ENCODE data around the gene ARHGEF4.
A peak's percentile ranks its signal among the peaks of the same experiment; 100 is the strongest.

ARHGEF4 gene

DNA sequence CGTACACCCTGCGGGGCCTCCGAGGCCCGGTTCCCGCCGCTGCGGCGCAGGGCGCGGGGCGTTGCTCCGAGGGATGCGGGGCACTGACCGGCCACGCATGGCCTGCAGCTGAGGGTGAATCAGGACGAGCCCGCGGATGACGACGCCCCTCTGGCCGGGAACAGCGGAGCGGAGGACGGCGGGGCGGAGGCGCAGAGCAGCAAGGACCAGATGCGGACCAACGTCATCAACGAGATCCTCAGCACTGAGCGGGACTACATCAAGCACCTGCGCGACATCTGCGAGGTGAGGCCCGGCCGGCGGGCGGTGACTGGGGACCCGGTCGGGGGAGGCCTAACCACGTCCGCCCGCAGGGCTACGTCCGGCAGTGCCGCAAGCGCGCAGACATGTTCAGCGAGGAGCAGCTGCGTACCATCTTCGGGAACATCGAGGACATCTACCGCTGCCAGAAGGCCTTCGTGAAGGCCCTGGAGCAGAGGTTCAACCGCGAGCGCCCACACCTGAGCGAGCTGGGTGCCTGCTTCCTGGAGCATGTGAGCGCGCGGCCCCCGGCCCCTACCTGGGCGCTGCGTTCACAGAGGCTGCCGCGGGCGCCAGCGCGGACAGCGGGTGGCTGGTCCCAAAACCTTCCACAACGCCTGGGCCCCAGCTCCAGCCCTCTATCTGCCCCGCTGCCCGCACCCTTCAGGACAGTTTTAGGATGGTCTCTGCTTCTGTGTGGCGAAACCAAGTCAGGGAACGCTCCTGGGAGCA is 203.4 kb downstream of the ARHGEF4 start:
- DNase-seq, result peak; percentile 16

DNA sequence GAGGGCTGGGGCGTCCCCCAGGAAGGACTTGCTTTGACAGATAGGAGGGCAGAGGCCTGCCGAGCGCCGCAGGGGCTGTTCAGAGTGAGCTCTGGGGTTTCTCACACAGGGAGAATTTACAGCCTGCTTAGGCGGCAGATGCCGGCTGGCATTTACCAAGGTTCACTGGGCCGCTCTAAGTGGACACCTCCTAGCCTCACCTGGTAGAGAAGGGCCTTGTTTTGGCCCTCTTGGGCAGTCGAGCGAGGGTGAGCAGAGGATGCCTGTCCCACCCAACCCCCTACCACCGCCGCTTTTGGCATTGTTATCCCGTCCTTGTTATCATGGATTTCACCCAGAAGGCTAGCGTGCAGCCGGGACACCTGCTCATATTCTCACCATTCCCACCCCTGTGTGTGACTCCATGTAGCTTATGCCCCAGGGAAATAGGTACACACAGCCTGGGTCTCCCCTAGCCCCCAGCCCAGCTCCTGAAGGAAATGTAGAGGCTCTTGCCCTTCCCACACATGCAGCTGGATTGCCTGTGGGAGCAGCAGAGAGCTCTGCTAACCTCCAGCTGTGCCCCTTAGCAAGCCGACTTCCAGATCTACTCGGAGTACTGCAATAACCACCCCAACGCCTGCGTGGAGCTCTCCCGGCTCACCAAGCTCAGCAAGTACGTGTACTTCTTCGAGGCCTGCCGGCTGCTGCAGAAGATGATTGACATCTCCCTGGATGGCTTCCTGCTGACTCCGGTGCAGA is 204.1 kb downstream of the ARHGEF4 start:
- DNase-seq, result peak; percentile 15

DNA sequence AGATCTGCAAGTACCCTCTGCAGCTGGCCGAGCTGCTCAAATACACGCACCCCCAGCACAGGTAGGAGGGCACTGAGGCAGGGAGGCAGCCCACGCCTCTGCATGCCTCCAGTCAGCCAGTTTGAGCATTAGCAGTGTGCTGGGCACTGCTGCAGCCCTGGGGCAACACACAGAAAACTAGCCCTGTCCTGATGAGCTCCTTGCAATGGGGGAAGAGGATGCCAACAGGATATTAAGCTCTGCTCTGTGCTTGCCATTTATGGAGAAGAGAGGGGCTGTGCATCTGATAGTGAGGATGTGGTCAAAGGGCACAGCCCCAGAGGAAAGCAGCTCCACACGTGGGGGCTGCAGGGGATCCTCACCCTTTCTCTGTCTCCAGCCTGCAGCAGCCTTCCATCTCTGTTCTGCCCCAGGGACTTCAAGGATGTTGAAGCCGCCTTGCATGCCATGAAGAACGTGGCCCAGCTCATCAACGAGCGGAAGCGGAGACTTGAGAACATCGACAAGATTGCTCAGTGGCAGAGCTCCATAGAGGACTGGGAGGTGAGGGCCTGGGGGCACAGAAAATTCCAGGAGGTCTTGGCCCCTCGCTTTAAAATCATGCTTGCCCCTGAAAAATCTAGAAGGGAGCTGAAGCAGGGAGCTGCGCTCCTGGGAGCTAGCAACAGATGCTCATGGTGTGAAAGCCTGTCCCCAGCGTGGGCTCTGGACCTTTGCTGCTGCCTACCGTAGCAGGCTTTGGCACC is 204.9 kb downstream of the ARHGEF4 start:
- DNase-seq, result no peak

DNA sequence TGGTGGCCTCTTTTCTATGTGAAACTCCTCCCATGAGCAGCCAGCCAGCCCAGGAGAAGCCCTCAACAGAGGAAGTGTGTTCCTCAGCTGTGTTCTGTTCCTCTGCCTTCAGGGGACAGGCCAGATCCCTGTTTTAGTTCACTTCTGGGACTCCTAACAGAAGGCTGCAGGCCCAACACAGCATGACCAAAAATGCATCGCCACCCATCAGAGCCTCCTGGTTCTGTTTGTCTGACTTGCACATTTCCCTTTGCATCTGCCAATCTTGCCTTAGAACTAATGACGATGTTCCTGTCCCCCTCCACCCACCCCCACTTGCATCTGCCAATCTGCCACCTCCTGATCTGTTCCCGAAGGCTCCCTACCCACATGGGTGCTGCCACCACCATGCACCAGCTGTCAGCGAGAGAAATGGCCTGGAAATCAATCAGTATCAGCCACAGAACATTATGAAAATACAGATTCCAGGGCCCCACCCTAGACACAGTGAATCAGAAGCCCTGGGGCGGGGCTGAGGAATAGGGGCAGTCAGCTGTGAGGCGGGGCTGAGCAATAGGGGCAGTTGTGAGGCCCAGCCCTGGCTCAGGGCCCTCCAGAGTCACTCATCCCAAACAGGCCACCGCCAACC is 205.5 kb downstream of the ARHGEF4 start:
- no peak for DNase-seq

DNA sequence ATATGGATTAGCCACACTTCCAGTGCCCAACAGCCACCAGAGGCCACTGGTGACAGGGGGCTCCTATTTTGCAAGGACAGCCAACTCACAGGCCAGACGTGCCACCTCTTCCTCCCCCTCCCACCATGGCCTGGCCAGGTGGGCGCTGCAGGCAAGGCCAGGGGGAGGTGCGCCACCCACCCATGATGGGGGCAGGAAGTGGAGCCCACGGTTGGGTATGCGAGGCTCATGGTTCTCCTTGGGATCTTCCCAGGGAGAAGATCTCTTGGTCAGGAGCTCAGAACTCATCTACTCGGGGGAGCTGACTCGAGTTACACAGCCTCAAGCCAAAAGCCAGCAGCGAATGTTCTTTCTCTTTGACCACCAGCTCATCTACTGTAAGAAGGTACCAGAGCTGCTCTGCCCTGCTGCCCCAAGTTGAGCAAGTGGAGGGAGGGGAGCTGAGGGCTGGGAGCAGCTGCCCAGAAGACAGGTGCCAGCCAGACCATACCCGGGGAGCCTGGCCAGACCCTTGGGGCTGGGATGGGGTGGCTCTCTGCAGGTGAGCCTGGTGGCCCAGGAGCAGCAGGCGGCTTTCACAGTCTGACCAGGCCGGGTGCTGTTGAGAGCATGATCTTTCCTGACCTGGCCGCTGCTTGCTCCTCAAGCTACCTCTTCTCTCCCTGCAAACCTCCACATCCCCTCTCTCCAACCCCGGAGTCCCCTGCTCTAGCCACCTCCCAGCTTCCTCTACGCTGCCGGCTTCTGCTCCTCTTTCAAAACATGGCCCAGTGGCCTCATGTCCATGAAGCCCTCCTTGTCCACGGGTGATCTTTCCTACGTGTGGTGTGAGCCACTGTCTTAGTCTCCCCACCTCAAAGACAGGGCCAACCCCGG is 206.7 kb downstream of the ARHGEF4 start:
- no peak for DNase-seq

DNA sequence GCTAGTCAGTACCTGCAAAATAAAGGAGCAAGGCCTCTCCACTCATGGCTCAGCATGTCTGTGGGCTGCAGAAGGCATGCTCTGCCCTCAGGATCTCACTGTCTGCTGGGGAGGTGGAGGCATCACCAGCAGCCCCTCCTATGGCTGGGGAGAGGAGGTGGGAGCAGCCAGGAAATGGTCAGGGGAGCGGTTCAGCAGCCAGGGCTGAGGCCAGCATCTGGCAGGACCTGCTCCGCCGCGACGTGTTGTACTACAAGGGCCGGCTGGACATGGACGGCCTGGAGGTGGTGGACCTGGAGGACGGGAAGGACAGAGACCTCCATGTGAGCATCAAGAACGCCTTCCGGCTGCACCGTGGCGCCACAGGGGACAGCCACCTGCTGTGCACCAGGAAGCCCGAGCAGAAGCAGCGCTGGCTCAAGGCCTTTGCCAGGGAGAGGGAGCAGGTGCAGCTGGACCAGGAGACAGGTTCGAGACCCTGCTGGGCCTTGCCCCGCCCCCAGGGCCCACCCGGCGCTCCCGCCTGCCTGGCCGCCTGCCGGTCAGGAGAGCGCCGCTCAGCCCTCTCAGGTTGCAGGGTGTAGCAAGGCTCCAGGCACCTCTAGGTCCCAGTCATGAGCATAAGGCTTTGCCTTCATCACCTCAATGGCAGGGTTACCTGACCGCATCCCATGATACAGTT is 207.5 kb downstream of the ARHGEF4 start:
- no peak for DNase-seq

DNA sequence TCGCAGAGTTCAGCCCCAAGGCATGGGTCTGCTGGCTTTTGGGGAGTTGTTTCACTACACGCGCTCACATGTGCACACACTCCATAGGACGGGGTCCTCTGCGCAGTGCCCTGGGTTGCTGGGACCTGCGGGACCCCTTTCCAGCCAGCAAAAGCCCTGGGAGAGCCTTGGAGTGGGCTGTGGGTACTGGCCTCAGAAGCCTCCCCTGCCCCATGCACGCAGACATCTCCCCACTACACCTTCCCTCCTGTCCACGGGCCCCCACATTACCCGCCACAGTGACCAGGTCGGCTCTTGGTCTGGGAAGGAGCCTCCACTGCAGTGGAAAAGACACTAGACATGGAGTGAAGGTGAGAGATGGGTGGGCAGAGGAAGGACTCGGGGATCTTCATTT is 208.0 kb downstream of the ARHGEF4 start:
- DNase-seq, result no peak

DNA sequence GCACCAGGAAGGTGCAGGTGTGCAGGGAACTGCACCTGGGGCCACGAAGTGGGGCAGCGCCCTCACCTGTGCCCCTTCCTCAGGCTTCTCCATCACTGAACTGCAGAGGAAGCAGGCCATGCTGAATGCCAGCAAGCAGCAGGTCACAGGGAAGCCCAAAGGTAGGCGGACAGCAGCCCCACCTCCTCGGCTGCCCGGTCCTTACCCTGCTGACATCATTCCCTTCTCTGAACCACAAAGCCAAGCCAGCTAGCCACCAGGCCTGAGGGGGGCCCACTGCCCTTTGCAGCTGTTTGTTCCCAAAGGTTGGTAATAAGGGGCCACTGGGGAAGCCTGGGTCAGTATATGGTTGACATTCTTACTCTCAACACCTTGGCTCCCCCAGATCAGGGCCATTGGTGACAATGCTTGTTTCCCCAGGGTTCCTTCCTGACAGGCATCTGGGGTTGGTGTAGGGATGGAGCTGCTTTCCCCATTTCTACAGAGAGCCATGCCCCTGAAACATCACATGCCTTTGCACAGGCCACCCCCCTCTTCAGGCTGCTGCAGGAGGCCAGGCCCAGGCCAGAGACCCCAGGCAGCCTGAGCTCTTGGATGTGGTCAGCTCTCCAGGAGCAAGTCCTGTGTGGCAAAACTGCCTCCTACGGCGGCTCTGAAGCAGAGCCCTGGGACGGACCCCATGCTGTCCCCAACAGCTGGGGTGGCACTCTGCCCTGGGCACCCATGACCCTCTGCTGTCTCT is 208.7 kb downstream of the ARHGEF4 start:
- DNase-seq, result no peak

DNA sequence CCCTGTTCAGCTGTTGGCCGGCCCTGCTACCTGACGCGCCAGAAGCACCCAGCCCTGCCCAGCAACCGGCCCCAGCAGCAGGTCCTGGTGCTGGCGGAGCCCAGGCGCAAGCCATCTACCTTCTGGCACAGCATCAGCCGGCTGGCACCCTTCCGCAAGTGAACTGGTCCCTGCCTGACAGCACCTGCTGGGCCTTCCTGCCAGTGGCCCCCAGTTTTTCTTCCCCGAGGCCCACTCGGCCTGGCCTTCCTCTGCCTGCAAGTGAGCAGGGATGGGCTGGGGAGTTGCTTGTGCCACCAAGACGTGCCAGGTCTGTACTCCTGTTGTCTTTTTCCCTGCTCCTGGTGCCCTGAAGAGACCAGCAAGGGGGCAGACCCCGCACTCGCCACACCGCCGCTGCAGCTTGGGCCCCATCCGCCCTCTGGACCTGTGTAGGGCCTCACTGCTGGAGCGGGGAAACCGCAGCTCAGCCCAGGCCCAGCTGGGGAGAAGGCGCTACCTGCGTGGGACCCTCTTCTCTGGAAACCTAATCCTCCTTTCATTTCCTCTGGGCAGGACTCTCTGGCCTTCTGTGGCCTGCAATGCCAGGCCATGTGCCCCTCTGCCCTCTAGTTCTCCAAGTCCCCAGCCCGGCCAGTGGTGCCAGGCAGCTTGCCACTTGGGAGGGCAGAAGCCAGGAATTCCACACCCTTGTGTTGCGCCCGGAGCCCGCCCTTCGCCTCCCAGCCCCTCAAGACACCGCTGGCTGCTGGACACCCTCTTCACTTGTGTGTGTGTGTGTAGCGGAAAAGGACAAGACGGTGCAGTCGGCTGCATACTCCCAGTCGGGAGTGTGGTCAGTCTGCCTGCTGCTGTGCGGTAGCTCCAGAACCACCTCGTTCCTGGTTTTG is 209.6 kb downstream of the ARHGEF4 start:
- no peak for DNase-seq

DNA sequence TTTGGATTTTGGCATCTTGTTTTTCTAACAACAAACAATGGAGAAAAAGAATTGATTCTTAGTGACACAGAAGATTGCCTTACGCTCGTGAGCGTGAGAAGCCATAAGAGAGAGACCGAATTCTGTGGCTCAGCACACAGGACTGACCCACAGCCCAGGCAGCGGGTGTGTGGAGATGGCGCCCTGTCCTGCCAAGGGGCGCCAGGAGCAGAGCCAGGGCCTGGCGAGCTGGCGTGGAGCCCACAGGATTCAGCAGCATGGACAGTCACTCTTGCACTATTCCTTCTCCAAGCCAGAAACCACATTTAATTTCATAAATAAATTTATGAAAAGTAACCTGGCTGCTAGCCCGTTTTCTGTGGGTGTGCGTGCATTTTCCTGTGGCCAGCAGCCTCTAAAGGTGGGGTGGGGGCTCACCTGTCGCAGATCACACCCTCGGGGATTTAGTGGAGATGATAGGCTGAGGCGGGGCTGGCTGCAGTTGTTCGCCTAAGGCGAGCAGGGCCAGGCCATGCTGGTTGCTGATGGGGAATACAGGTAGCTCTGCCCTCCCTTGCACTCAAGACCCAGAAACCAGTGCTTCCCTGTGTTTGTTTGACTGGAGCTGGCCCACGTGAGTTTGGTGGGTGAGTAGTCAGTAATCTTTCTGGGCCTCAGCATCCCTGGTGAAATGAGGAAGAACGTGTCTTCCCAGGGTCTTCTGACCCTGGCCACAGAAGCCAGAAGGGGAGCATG is 210.4 kb downstream of the ARHGEF4 start:
- no peak for DNase-seq

DNA sequence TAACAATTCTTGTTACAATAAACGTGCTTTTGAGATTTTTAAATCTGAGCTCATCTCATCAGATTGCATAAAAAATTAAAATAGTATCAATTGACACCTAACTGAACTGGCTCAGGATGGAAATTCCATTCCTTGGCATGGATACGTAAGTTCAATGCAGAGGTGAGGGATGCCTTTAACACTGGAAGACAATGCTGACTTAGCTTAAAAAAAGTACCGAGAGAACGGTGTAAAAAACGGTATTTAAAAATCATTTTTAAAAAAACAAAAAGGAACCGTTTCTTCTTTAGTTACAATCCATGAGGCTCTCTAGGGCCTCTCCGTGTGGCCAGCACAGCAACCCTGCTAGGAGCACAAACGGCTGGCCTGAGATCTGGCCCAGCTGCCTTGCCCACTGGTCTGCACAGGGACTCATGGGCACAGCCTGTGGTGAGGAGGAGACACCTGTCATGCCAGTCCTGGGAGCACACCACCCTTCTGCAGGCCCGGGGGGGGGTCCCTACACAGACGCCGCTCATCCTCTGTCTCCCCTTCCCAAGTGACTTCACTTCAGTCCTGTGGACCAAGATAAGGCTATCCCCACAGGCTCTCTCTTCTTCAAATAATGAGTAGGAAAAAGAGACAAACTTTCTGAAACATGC is 211.3 kb downstream of the ARHGEF4 start:
- DNase-seq, result no peak

DNA sequence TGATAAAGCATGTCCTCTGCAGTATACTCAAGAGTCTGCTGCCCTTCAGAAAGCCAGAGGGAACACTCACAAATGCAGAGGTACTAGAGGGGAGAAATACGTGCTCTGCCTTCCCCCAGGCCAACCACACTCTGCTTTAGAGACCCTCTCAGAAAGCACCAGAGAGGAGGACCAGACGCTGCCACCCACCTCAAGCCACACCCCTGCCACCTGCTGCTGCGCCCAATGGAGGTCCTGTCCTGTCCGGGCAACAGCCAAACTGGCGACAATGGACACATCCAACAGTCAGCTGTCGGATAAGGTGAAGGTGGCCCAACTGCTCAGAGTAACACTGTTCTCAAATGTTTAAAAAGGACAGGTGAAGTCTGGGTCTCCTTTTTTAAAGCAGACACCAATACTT is 211.9 kb downstream of the ARHGEF4 start:
- no peak for DNase-seq

DNA sequence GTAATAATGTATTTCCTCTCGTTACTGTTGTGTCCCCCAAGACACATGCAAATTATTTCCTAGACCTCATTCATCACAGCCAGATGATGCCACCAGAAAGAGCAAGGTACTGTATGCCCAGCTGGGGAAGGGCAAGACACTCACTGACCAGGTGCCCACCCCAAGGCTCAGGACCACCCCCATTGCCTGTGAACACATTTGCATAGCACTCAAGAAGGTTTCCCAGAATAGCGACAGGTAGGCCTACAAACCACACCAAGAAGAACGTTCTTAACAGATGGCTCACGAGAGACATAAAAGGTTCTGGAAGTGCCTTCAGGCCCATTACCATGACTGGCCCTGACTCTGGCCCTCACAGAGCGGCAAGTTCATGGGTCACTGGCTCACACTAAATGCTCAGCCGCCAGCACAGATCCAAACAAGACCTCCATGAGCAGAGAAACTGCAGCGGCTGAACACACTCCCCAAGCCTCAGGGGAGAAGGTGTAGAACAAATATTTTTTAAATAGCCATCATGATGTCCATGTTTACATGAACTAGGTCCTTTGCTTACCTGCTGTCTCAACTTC is 212.5 kb downstream of the ARHGEF4 start:
- DNase-seq, result no peak

DNA sequence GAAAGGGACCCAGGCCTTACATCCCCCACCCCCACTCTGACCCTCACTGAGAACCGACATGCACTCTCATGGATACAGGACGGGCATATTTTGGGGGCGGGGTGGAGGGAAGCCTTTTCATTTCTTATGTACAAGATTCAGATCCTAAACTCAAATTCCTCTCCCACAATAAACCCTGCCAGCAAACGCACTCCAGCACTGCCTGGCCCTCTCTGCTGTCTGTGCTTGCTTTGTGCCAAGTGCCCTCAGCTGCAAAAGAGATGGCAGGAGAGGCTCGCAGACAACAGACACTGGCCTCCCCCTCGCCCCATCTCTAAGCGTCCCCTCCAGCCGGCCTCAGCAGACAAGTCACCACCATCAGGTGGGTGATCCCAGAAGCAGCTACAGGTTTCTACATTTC is 214.2 kb downstream of the ARHGEF4 start:
- no peak for DNase-seq

DNA sequence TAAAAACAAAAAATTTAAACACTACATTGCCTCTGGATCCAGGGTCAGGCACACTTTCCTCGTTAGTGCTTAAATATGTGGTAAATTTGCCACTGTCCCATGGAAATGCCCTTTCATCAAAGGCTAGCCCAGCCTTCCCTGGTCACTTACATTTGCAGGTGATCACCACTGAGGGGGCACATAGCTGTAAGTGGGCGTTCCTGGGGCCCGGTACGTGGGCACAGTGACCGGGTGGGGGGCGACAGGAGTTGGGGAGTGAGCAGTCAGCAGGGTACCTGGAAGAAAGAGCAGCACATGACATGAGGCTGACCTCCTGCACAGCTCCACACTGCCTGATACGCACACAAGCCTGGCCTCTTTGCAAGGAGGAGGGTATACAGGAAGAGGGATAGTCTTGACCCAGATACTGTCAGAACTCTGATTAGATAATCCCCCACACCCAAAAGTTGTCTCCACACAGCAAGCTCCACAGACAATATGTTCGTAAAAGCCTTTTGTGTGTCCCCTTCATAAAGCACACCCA is 216.1 kb downstream of the ARHGEF4 start:
- DNase-seq, result no peak

DNA sequence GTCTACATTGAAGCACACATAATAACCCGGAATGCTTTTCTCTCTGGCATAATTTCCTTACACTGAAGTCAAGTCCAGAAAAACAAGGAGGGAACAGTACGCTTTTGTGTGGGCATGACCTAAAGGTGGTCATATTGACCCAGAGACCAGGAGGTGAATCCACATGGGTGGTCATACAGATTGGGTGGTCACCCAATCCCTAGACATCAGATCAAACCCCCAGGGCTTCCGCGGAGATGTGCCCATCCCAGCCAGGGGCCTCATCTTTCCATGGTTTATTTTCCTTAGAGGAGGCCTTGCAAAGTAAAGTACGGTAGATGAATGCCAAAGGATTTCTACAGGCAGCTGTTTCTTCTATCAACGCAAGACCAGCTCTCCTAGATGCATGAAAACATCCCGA is 217.8 kb downstream of the ARHGEF4 start:
- DNase-seq, result no peak

DNA sequence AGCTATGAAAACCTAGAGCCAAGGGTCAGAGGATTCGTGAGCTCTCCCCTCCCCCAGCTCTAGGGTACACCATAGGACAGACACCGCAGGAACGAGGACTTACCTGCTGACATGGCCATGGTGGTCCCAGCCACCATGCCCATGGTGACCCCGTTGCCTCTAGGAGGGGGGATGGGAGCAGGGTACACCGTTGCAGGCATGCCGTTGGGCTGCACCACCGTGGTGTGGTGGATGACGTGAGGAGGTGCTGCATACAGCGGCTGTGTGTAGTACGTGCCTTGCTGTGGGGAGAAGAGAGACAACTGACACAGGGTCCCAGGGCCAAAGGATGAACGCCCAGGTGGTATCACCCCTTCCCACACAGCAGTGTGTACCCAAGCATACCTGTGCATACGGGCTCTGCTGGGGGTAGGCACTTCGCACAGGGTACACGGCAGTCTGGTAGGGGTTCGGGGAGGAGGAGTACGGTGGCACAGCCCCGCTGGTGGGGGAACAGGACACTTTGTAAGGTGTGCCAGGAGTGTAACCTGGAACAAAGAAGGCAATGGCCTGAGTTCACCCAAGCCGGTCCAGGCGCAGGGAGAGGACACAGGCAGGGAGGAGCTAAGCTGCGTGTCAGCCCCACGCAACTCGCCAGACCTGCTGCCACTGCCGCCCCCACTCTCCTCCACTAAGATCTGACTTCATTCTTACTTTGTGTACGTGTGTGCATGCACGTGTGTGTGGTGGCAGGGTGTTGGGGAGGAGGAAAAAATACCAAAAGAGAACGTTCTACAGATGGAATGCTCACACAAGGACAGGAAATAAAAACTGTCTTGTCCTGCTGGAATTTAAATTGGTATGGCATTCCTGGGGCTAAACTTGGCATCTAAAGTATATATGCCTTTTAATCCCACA is 218.7 kb downstream of the ARHGEF4 start:
- no peak for DNase-seq

Data from stimulated activated CD4-positive, alpha-beta T cell treated with anti-CD3 and anti-CD28 coated beads, Interleukin-4, amount 100 ng/mL, for 24 hours (primary cell).